Body of pancreas (tissue), 4 donors: ENCODE data around the gene RBFOX2.

Experiments
- POLR2A ChIP-seq, 3 donors: fragments of 450-650 bp; IDR thresholded peaks; one replicate each; pipeline ENCODE4 v1.6.1; 2016; ENCODE audit warnings: antibody characterized with exemption in 3 of 3, mild to moderate bottlenecking in 2 of 3
- TF ChIP-seq, protein P1 (sequence below), 7 experiments: fragments of 450-650 bp in 4 of 7; fragments of 200-600 bp in 3 of 7; sonication (generic) in 3 of 7; IDR thresholded peaks; one replicate each; pipeline ENCODE4 v1.5.1; 2016 to 2019; ENCODE audit warnings: antibody characterized with exemption in 7 of 7

- TF ChIP-seq, protein P1, sequence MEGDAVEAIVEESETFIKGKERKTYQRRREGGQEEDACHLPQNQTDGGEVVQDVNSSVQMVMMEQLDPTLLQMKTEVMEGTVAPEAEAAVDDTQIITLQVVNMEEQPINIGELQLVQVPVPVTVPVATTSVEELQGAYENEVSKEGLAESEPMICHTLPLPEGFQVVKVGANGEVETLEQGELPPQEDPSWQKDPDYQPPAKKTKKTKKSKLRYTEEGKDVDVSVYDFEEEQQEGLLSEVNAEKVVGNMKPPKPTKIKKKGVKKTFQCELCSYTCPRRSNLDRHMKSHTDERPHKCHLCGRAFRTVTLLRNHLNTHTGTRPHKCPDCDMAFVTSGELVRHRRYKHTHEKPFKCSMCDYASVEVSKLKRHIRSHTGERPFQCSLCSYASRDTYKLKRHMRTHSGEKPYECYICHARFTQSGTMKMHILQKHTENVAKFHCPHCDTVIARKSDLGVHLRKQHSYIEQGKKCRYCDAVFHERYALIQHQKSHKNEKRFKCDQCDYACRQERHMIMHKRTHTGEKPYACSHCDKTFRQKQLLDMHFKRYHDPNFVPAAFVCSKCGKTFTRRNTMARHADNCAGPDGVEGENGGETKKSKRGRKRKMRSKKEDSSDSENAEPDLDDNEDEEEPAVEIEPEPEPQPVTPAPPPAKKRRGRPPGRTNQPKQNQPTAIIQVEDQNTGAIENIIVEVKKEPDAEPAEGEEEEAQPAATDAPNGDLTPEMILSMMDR (IDR thresholded peaks at IDR 0.05) = no peak
- TF ChIP-seq POLR2A (IDR thresholded peaks at IDR 0.05) = no peak
Observed at GRCh38 chr22:35995772-35996171, 32.9 kb downstream of the RBFOX2 start.
